Keratinocyte (primary cell): ENCODE measurements around the gene TRIP4.

Experiments
- CTCF ChIP-seq, 3 experiments: IDR thresholded peaks in 1 of 3; conservative IDR thresholded peaks in 1 of 3; optimal IDR thresholded peaks in 1 of 3; 2 replicates in 2 of 3; 3 replicates in 1 of 3; pipeline versions ENCODE3 to v1.5.1; 2011; ENCODE audit warnings: low read length in 3 of 3, mild to moderate bottlenecking in 3 of 3, moderate library complexity in 2 of 3, control low read depth in 1 of 3, inconsistent platforms in 1 of 3; ENCODE audit not compliant: insufficient read depth in 2 of 3; ENCODE audit errors: extremely low read depth in 1 of 3
- EZH2 ChIP-seq: IDR thresholded peaks from one replicate; pipeline ENCODE4 v1.6.1; 2012; ENCODE audit warnings: inconsistent platforms, mild to moderate bottlenecking, low read length, moderate library complexity

DNA sequence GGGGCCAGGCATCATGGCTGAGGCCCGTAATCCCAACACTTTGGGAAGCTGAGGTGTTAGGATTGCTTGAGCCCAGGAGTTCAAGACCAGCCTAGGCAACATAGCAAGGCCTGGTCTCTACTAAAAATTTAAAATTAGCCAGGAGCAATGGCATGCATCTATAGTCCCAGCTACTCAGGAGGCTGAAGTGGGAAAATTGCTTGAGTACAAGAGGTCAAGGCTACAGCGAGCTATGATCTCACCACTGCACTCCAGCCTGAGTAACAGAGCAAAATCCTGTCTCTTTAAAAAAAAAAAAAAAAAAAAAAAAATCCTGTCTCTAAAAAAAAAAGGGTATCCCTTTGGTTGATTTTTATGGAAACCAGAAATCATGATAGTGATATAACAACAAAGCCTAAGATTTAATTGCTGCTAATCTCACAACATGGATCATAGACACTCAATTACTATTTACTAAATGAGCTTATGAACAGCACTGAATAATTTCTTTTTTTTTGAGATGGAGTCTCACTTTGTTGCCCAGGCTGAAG is 18.5 kb upstream of the TRIP4 start:
- TF ChIP-seq EZH2, result no peak
- no peak for TF ChIP-seq CTCF (optimal IDR thresholded peaks at IDR 0.05 in 1 of 3, IDR thresholded peaks at IDR 0.05 in 1 of 3, conservative IDR thresholded peaks at IDR 0.05 in 1 of 3; ENCODE audit: extremely low read depth in 1 of 3, insufficient read depth in 2 of 3, low read length in 3 of 3)
